ENCODE data around the gene PRKCA. TPM values are rescaled to one million over a fixed set of nuclear protein-coding genes. Genes with fewer than 3 reads are reported as not detected.

PRKCA gene
- polyA plus RNA-seq, 2 of the 4 experiments (the other 2 are of a cell fraction): 28.8 to 65.0 TPM

DNA sequence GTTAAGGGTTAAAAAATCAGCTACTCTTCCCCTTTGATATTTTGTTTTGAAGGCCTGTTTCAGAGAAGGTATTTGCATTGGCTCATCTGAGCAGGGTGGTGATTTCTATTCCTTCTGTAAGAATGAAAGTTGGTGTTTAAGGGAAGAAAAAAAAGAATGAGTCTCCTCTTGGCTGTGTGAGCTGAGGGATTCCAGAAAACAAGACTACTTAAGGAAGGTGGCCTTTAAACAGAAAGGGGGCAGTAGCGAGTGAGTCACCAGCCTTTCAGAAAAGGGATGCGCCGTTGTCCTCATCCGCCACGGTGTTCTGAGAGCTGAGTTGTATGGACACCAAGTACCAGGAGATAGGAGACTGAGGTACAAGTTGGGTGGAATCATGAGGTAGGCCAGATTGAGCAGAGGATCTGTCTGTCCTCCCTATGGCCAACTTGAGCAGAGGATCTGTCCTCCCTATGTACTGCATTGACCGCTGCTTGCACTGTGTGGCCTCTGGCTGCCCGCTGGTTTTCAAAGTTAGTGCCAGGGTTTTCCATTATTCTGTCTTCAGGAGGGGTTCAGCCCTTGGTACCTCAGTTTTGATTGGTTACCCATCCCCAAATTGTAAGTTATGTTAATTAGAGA, 8.2 kb downstream of the PRKCA start:
- Histone ChIP-seq H3K4me2 (no peak overlapping the region), H3K27ac (no peak overlapping the region)

GRCh38 chr17:66312912-66313311, 10.5 kb downstream of the PRKCA start:
- H3K4me1 ChIP-seq: peaks cover 35% of the 10 kb centered on the region
- FAIRE-seq: no peak
- ChIA-PET CTCF (interaction anchor here (0.8 to 2.5 kb wide), 12 partner anchors 9 to 313 kb away, joined by 3 to 8 read pairs (median 4); no protein-coding TSS in a partner anchor), POLR2A (no interaction called here)
- peak overlapping the region; percentile 2 to 53; a peak in 3 of 6 replicates for H3K27ac ChIP-seq
- H3K4me2 ChIP-seq: peak overlapping the region; percentile 54
- H3K4me3 ChIP-seq: no peak overlapping the region
- DNase-seq (ENCODE audit: low read depth in 1 of 2, low spot score in 1 of 2): peak in 1 of 2 experiments; percentile 37
- WGBS (ENCODE audit: missing lambda C conversion rate): 37% methylated on average over 8 of the region's 8 CpGs
- H3K9me3 ChIP-seq: no peaks in the 10 kb centered on the region
- peak in 1 of 2 experiments; percentile 51; a peak in 3 of 6 replicates for ATAC-seq
- TF ChIP-seq ESRRA (IDR thresholded peaks at IDR 0.05; ENCODE audit: borderline replicate concordance, low read length) (no peak), RNF2 (IDR thresholded peaks at IDR 0.05; ENCODE audit: borderline replicate concordance, low read depth) (no peak), TP53 (CRISPR knock-in tag; IDR thresholded peaks at IDR 0.05) (no peak), NPAS2 (CRISPR knock-in tag; IDR thresholded peaks at IDR 0.05; ENCODE audit: borderline replicate concordance) (no peak), HMGXB4 (CRISPR knock-in tag; IDR thresholded peaks at IDR 0.05; ENCODE audit: borderline replicate concordance) (no peak), FOXS1 (CRISPR knock-in tag; IDR thresholded peaks at IDR 0.05) (no peak), GATA3 (IDR thresholded peaks at IDR 0.05; ENCODE audit: borderline replicate concordance) (no peak), POLR2A (IDR thresholded peaks at IDR 0.05; ENCODE audit: low read length) (no peak), JUN (IDR thresholded peaks at IDR 0.05) (no peak), FOSL2 (IDR thresholded peaks at IDR 0.05) (no peak), FOSL2 (CRISPR knock-in tag; IDR thresholded peaks at IDR 0.05) (no peak), CHD4 (IDR thresholded peaks at IDR 0.05; ENCODE audit: borderline replicate concordance) (no peak), ZSCAN20 (CRISPR knock-in tag; IDR thresholded peaks at IDR 0.05) (no peak), RCOR1 (IDR thresholded peaks at IDR 0.05; ENCODE audit: low read depth, low read length) (no peak), JUNB (IDR thresholded peaks at IDR 0.05) (no peak), MAFK (IDR thresholded peaks at IDR 0.05; ENCODE audit: partially characterized antibody) (no peak), CHD2 (IDR thresholded peaks at IDR 0.05; ENCODE audit: low read length, partially characterized antibody) (no peak), NR3C1 (IDR thresholded peaks at IDR 0.05) (no peak), RFX5 (IDR thresholded peaks at IDR 0.05) (no peak), MYC (IDR thresholded peaks at IDR 0.05; ENCODE audit: borderline replicate concordance, low read length) (no peak)
- TF ChIP-seq, protein P1, sequence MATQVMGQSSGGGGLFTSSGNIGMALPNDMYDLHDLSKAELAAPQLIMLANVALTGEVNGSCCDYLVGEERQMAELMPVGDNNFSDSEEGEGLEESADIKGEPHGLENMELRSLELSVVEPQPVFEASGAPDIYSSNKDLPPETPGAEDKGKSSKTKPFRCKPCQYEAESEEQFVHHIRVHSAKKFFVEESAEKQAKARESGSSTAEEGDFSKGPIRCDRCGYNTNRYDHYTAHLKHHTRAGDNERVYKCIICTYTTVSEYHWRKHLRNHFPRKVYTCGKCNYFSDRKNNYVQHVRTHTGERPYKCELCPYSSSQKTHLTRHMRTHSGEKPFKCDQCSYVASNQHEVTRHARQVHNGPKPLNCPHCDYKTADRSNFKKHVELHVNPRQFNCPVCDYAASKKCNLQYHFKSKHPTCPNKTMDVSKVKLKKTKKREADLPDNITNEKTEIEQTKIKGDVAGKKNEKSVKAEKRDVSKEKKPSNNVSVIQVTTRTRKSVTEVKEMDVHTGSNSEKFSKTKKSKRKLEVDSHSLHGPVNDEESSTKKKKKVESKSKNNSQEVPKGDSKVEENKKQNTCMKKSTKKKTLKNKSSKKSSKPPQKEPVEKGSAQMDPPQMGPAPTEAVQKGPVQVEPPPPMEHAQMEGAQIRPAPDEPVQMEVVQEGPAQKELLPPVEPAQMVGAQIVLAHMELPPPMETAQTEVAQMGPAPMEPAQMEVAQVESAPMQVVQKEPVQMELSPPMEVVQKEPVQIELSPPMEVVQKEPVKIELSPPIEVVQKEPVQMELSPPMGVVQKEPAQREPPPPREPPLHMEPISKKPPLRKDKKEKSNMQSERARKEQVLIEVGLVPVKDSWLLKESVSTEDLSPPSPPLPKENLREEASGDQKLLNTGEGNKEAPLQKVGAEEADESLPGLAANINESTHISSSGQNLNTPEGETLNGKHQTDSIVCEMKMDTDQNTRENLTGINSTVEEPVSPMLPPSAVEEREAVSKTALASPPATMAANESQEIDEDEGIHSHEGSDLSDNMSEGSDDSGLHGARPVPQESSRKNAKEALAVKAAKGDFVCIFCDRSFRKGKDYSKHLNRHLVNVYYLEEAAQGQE (IDR thresholded peaks at IDR 0.05): no peak

More for the DNA sequence above, 8.2 kb downstream of the PRKCA start:
- no peak overlapping the region for H3K4me3 ChIP-seq
- H3K4me1 ChIP-seq: peaks cover 40% of the 10 kb centered on the region
- TF ChIP-seq CTCF (IDR thresholded peaks at IDR 0.05) (peak; percentile 4; the same call in 1 of the 3 replicates), RAD21 (conservative IDR thresholded peaks at IDR 0.05 in 1 of 2, IDR thresholded peaks at IDR 0.05 in 1 of 2) (peak in 1 of 2 experiments; percentile 33; a peak in 3 of 5 replicates), NPAS2 (CRISPR knock-in tag; IDR thresholded peaks at IDR 0.05; ENCODE audit: borderline replicate concordance) (no peak)
- ChIA-PET CTCF (interaction anchor here (0.7 to 1.2 kb wide), 7 partner anchors 9 to 130 kb away, joined by 3 to 5 read pairs (median 4); no protein-coding TSS in a partner anchor), POLR2A (no interaction called here)
- DNase-seq (ENCODE audit: low read depth in 1 of 2, low spot score in 1 of 2): peak in 1 of 2 experiments; percentile 52
- FAIRE-seq: peak; percentile 7
- WGBS (ENCODE audit: missing lambda C conversion rate): 85% methylated on average over 7 of the region's 7 CpGs
- H3K9me3 ChIP-seq: no peaks in the 10 kb centered on the region
- ATAC-seq: peak; percentile 32 to 61; a peak in 3 of 6 replicates
